A673 (cell line): ENCODE data around the gene ARHGAP26.

Source experiments
- CTCF ChIP-seq: fragments of 300-800, 200-600 bp; sonication (generic); conservative IDR thresholded peaks from 2 replicates; pipeline ENCODE4 v1.5.1; 2017; ENCODE audit warnings: low read depth, mild to moderate bottlenecking, antibody characterized with exemption, low read length, moderate library complexity, mixed read lengths
- EZH2 ChIP-seq: fragments of 200-600 bp; sonication (generic); IDR thresholded peaks from 2 replicates; pipeline ENCODE4 v1.6.1; 2017; ENCODE audit warnings: borderline replicate concordance, low read depth, mild to moderate bottlenecking, mixed read lengths, antibody characterized with exemption, low read length; ENCODE audit not compliant: poor library complexity, severe bottlenecking

- TF ChIP-seq EZH2 (no peak), CTCF (no peak)
Measured at GRCh38 chr5:143073766-143074165, 303.6 kb downstream of the ARHGAP26 start.
